ENCODE measurements around the gene TEKT2.

TEKT2 gene

DNA sequence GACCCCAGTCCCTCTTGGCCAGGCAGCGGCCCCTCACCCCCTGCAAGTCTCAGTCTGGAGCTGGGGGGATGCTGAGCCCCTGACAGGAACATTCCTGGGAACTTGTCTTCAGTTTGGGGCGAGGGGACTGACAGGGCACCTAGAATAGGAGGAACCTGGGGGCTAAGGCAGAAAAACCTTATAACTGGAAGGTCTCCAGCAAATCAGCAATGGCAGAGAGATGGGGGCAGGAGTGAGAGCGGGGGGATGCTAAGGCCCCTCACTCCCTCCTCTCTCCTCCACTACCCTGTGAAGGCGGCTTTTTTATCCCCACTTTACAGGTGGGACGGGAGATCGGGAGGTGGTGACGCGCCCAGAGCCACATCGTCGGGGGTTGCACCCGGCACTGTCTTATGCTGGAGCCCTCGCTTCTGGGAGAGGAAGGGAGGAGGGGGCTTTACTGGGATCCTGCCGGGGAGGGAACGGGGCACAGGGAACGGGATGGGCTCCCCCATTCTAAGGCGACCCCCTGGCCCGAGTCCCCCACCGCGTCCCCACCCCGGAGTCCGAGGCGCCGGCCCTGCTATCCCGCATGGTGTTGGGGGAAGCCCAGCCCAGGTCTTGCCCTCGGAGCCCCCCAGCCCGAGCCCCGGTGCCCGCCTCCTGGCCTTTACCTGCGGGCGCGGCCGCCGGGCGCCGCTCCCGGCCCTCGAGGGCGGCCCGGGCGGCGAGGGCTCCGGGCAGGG, 40.7 kb downstream of the TEKT2 start:
- TF ChIP-seq, protein P1, sequence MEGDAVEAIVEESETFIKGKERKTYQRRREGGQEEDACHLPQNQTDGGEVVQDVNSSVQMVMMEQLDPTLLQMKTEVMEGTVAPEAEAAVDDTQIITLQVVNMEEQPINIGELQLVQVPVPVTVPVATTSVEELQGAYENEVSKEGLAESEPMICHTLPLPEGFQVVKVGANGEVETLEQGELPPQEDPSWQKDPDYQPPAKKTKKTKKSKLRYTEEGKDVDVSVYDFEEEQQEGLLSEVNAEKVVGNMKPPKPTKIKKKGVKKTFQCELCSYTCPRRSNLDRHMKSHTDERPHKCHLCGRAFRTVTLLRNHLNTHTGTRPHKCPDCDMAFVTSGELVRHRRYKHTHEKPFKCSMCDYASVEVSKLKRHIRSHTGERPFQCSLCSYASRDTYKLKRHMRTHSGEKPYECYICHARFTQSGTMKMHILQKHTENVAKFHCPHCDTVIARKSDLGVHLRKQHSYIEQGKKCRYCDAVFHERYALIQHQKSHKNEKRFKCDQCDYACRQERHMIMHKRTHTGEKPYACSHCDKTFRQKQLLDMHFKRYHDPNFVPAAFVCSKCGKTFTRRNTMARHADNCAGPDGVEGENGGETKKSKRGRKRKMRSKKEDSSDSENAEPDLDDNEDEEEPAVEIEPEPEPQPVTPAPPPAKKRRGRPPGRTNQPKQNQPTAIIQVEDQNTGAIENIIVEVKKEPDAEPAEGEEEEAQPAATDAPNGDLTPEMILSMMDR (IDR thresholded peaks at IDR 0.05; ENCODE audit: control extremely low read depth, extremely low read depth, low read depth, missing control alignments), result no peak
- POLR2A ChIA-PET, result no interaction called here
- CTCF ChIA-PET, result no interaction called here
- no peak for DNase-seq (ENCODE audit: extremely low spot score)

DNA sequence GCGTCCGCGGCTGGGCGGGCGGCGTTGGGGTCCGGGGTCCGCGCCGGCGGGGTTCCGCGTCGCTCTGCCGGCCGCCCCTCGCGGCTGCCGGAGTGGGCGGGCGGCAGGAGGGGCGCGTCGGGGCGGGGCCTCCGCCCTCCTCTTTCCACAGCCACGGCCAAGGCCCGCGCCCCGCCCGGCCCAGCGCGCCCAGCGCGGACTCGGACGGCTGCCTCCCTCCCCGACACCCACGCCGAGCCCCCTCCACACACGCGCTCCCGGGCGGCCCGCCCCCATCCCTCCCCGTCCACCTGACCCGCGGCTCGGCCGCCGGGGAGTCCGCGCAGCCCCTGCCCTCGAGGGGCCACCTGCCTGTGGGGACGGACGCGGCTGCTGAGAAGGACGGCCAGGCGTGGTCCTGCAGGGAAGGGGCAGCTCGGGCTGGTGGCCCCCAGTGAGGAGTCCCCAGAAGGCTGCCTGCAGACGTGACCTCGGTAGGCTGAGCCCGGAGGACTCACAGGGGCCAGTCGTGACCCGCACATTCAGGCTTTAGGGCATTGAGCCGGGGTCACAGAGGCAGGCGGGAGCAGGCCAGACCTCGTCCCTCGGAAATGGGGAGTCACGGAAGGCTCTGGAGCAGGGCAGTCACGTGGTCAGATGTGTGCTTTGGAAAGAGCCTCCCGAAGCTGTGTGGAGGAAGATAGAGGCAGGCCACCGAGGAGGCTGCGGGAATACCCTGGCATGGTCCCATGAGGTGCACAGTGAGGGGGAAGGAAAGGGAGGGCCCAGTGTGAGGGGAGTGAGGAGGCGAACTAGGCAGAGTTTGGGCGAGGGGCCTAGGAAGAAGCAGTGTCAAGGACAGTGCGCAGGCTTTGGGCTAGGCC, 41.5 kb downstream of the TEKT2 start, which contains the start of gene COL8A2:
TSS of gene COL8A2 (minus strand) at position 94 of the 863 bp plus-strand sequence. CDS start 24,980 bp downstream, outside the sequence.
- TF ChIP-seq, protein P1 (IDR thresholded peaks at IDR 0.05; ENCODE audit: control extremely low read depth, extremely low read depth, low read depth, missing control alignments), result no peak
- CTCF ChIA-PET, result no interaction called here
- DNase-seq (ENCODE audit: extremely low spot score), result no peak
- POLR2A ChIA-PET, result no interaction called here

DNA sequence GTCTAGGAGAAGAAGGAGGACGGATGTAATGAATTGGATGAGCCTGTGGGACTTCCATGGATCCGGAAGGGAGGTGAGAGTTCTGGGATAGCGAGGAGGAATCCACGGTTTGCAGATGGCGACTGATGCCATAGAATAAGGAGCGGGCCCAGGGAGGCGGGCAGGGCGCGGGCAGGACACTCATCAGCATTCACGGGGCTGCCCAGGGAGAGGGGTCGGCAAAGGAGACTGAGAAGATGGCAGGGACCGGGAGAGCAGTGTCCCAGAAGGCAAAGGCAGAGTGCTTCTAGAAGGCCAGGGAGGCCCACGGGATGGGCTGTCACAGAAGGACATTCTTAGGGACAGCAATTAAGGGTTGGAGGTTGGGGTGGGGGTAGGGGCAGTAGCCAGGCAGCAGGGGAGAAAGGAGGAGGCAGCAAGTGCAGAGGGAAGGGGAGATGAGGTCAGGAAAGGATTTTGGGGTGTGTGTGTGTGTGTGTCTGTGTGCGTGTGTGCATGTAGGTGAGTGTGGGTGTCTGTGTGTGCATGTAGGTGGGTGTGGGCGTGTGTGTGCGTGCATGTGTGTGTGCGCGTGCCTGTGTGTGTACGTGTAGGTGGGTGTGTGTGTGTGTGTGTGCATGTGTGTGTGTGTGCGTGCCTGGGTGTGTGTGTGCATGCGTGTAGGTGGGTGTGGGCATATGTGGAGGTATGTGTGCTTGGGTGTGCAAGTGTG, 42.3 kb downstream of the TEKT2 start:
- POLR2A ChIA-PET, result no interaction called here
- CTCF ChIA-PET, result interaction anchor here (4.3 kb wide), 1 partner anchor 8 kb away, joined by 15 read pairs; no protein-coding TSS in a partner anchor

GRCh38 chr1:36126797-36127500, 43.1 kb downstream of the TEKT2 start:
- POLR2A ChIA-PET, result interaction anchor here (0.5 kb wide), 1 partner anchor 20 kb away, joined by 3 read pairs; no protein-coding TSS in a partner anchor
- TF ChIP-seq, protein P1 (IDR thresholded peaks at IDR 0.05; ENCODE audit: control extremely low read depth, extremely low read depth, low read depth, missing control alignments), result no peak
- CTCF ChIA-PET, result interaction anchor here (3.8 to 4.3 kb wide), 2 partner anchors 9 to 62 kb away, joined by 15 to 17 read pairs; no protein-coding TSS in a partner anchor
- no peak for DNase-seq (ENCODE audit: extremely low spot score)

More for the DNA sequence above, 42.3 kb downstream of the TEKT2 start:
- DNase-seq (ENCODE audit: extremely low spot score), result no peak
- TF ChIP-seq, protein P1 (IDR thresholded peaks at IDR 0.05; ENCODE audit: control extremely low read depth, extremely low read depth, low read depth, missing control alignments), result no peak

- CTCF ChIA-PET, result interaction anchor here (3.8 to 12.8 kb wide), 3 partner anchors 10 to 60 kb away, joined by 15 to 226 read pairs (median 17); no protein-coding TSS in a partner anchor
- TF ChIP-seq, protein P1 (IDR thresholded peaks at IDR 0.05; ENCODE audit: control extremely low read depth, extremely low read depth, low read depth, missing control alignments), result no peak
- DNase-seq (ENCODE audit: extremely low spot score), result no peak
- POLR2A ChIA-PET, result no interaction called here
Measured at GRCh38 chr1:36128126-36128904, 44.4 kb downstream of the TEKT2 start.
